Measurements from ENCODE around the gene KCNC1. TPM values are rescaled to one million over a fixed set of nuclear protein-coding genes. Genes with fewer than 3 reads are reported as not detected.

Gene KCNC1
- total and polyA plus RNA-seq, 2 experiments from 2014 or later, result 0.11 TPM; not detected in 1

DNA sequence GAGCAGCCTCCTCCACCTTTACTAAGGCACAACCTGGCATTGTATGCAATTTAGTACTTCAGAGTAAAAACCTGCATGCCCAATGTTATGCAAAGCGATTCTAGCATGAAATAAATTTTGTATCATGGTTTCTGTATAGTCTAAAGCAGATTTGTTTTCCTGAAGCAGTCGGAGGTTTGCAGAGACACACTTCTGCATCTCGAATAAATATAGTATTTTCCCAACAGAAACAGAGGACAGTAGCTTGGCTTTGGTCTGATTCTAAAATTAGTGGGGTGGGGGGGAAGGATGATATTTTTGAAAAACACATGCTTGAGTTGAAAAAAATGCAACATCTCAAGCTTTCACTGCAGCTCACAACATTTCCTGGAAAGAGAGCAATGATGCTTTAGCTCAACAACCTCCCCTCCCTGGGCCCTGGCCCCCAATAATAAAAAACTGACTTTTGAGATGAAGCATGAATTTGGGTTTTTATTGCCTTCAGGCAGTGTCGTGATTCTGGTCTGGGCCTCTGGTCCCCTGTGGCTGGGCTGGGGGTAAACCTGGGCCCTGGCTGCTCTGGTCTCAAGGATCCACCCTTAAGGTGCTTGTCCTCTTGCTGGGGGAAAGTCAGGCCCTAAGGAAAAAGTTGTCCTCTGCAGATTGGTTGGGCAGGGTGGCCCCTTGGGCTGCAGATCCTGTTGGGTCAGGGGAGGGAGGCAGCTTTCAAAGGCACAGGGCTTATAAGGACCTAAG is 48.2 kb downstream of the KCNC1 start (continued):
- TF ChIP-seq, protein P1, sequence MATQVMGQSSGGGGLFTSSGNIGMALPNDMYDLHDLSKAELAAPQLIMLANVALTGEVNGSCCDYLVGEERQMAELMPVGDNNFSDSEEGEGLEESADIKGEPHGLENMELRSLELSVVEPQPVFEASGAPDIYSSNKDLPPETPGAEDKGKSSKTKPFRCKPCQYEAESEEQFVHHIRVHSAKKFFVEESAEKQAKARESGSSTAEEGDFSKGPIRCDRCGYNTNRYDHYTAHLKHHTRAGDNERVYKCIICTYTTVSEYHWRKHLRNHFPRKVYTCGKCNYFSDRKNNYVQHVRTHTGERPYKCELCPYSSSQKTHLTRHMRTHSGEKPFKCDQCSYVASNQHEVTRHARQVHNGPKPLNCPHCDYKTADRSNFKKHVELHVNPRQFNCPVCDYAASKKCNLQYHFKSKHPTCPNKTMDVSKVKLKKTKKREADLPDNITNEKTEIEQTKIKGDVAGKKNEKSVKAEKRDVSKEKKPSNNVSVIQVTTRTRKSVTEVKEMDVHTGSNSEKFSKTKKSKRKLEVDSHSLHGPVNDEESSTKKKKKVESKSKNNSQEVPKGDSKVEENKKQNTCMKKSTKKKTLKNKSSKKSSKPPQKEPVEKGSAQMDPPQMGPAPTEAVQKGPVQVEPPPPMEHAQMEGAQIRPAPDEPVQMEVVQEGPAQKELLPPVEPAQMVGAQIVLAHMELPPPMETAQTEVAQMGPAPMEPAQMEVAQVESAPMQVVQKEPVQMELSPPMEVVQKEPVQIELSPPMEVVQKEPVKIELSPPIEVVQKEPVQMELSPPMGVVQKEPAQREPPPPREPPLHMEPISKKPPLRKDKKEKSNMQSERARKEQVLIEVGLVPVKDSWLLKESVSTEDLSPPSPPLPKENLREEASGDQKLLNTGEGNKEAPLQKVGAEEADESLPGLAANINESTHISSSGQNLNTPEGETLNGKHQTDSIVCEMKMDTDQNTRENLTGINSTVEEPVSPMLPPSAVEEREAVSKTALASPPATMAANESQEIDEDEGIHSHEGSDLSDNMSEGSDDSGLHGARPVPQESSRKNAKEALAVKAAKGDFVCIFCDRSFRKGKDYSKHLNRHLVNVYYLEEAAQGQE (IDR thresholded peaks at IDR 0.05; ENCODE audit: unreplicated experiment), result no peak
- TF ChIP-seq, protein P2, sequence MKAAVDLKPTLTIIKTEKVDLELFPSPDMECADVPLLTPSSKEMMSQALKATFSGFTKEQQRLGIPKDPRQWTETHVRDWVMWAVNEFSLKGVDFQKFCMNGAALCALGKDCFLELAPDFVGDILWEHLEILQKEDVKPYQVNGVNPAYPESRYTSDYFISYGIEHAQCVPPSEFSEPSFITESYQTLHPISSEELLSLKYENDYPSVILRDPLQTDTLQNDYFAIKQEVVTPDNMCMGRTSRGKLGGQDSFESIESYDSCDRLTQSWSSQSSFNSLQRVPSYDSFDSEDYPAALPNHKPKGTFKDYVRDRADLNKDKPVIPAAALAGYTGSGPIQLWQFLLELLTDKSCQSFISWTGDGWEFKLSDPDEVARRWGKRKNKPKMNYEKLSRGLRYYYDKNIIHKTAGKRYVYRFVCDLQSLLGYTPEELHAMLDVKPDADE (IDR thresholded peaks at IDR 0.05), result no peak
- TF ChIP-seq EZH2 (IDR thresholded peaks at IDR 0.05; ENCODE audit: low read depth, unreplicated experiment) (no peak), STAT1 (IDR thresholded peaks at IDR 0.05; ENCODE audit: unreplicated experiment) (no peak), ZNF331 (CRISPR knock-in tag; IDR thresholded peaks at IDR 0.05; ENCODE audit: low read depth) (no peak), EZH2phosphoT487 (IDR thresholded peaks at IDR 0.05; ENCODE audit: unreplicated experiment) (no peak), NANOG (IDR thresholded peaks at IDR 0.05; ENCODE audit: borderline replicate concordance) (no peak)

- no peak for DNase-seq (ENCODE audit: low spot score)
- no peaks in the 10 kb centered on the region for H3K9me3 Mint-ChIP-seq
- no peak overlapping the region for H3K4me3 ChIP-seq
- no peak overlapping the region for H3K27ac Mint-ChIP-seq
- no peak overlapping the region for H2AFZ ChIP-seq
- TF ChIP-seq, protein P2 (IDR thresholded peaks at IDR 0.05), result no peak
- no peak for TF ChIP-seq ZNF114 (CRISPR knock-in tag; IDR thresholded peaks at IDR 0.05)
- H3K36me3 ChIP-seq (ENCODE audit: insufficient read depth), result no peaks in the 10 kb centered on the region
- H3K4me1 ChIP-seq (ENCODE audit: insufficient read depth), result no peaks in the 10 kb centered on the region
- no peaks in the 10 kb centered on the region for H3F3A ChIP-seq (replicated peaks; ENCODE audit: low read depth)
- H3K27me3 Mint-ChIP-seq (ENCODE audit: insufficient read depth, low read depth, poor library complexity), result peaks cover 6% of the 10 kb centered on the region
- H3K27me3 ChIP-seq (ENCODE audit: insufficient read depth), result no peaks in the 10 kb centered on the region
- H3K4me1 Mint-ChIP-seq, result no peaks in the 10 kb centered on the region; the same call in 2 of the 3 replicates
- H3K79me2 ChIP-seq (replicated peaks; ENCODE audit: insufficient read depth), result no peaks in the 10 kb centered on the region
- H3K36me3 Mint-ChIP-seq (ENCODE audit: low read depth), result no peaks in the 10 kb centered on the region; the same call in 2 of the 3 replicates
- no peak overlapping the region for H3K4me3 Mint-ChIP-seq
- no peak for ATAC-seq
- H4K20me1 ChIP-seq (replicated peaks; ENCODE audit: insufficient read depth), result no peaks in the 10 kb centered on the region
- H3K9me2 ChIP-seq (ENCODE audit: insufficient read depth), result no peaks in the 10 kb centered on the region
- H3K27ac ChIP-seq (ENCODE audit: low read depth), result no peak overlapping the region
- H3K4me2 ChIP-seq, result no peak overlapping the region
Measured at GRCh38 chr11:17783878-17784277, 49.3 kb downstream of the KCNC1 start.

Data from GM23338 (cell line).